NCI-H2227 (cell line): ENCODE results near the gene LAMA3.
"Not testable (repeated sequence)": the region's sequence is repeated elsewhere in the genome, so short reads cannot be mapped to it uniquely, and the experiment has no call there.

Experiments used
- DNase-seq: peaks from one replicate; lab custom pipeline; 2025; ENCODE audit not compliant: unreplicated experiment; lab: John Stamatoyannopoulos, UW

LAMA3 gene

GRCh38 chr18:23730857-23731256 lies 41.6 kb downstream of the LAMA3 start:
- DNase-seq = peak; percentile 87

GRCh38 chr18:23731861-23732260 lies 42.6 kb downstream of the LAMA3 start:
- DNase-seq = no peak

GRCh38 chr18:23732439-23732838 lies 43.2 kb downstream of the LAMA3 start:
- DNase-seq = peak; percentile 62

- DNase-seq = not testable (repeated sequence)
These were observed 44.0 kb downstream of the LAMA3 start for GRCh38 chr18:23733265-23733664.

- no peak for DNase-seq
These were observed 44.6 kb downstream of the LAMA3 start for GRCh38 chr18:23733895-23734294.

GRCh38 chr18:23735021-23735464 lies 45.8 kb downstream of the LAMA3 start:
- no peak for DNase-seq

- DNase-seq = no peak
These were observed 48.3 kb downstream of the LAMA3 start for GRCh38 chr18:23737578-23737977.

- DNase-seq = no peak
These were observed 48.9 kb downstream of the LAMA3 start for GRCh38 chr18:23738151-23738550.

GRCh38 chr18:23738575-23738974 lies 49.3 kb downstream of the LAMA3 start:
- DNase-seq = no peak

- DNase-seq = peak; percentile 34
These were observed 51.0 kb downstream of the LAMA3 start for GRCh38 chr18:23740105-23740830.

- DNase-seq = not testable (repeated sequence)
These were observed 52.7 kb downstream of the LAMA3 start for GRCh38 chr18:23741967-23742366.

GRCh38 chr18:23743733-23744333 lies 54.6 kb downstream of the LAMA3 start:
- peak; percentile 87 for DNase-seq

GRCh38 chr18:23745366-23745765 lies 56.1 kb downstream of the LAMA3 start:
- no peak for DNase-seq

- no peak for DNase-seq
These were observed 57.6 kb downstream of the LAMA3 start for GRCh38 chr18:23746851-23747250.

- no peak for DNase-seq
These were observed 63.1 kb downstream of the LAMA3 start for GRCh38 chr18:23752363-23752762.

GRCh38 chr18:23752796-23753195 lies 63.5 kb downstream of the LAMA3 start:
- no peak for DNase-seq

GRCh38 chr18:23756590-23757436 lies 67.6 kb downstream of the LAMA3 start:
- DNase-seq = no peak

GRCh38 chr18:23757437-23757733 lies 68.1 kb downstream of the LAMA3 start:
- DNase-seq = no peak

- DNase-seq = no peak
These were observed 69.0 kb downstream of the LAMA3 start for GRCh38 chr18:23758281-23758680.

GRCh38 chr18:23761941-23762340 lies 72.7 kb downstream of the LAMA3 start:
- no peak for DNase-seq

- no peak for DNase-seq
These were observed 74.1 kb downstream of the LAMA3 start for GRCh38 chr18:23763343-23763742.

GRCh38 chr18:23765931-23766330 lies 76.7 kb downstream of the LAMA3 start:
- DNase-seq = no peak
